Kidney (tissue), 14 donors: ENCODE results near the gene MAN1B1. TPM values are rescaled to one million over a fixed set of nuclear protein-coding genes. Genes with fewer than 3 reads are reported as not detected.
"Not testable (repeated sequence)": the region's sequence is repeated elsewhere in the genome, so short reads cannot be mapped to it uniquely, and the experiment has no call there.

Source experiments
- DNase-seq, 5 donors: peaks; one replicate each; pipeline ENCODE4 v3.0.0-alpha.2; 2013 to 2020
- FAIRE-seq: peaks from 2 replicates; lab custom pipeline; 2012; peaks lifted over from hg19 to GRCh38; lab: Jason Lieb, UNC
- H3K27ac ChIP-seq, 2 donors: one replicate each; pipeline ENCODE4 v1.7.0; 2013; ENCODE audit warnings: low read depth in 2 of 2, low read length in 2 of 2, inconsistent platforms in 1 of 2
- H3K27me3 ChIP-seq: one replicate; pipeline ENCODE4 v1.7.1; 2013; ENCODE audit warnings: low read length, inconsistent platforms; ENCODE audit not compliant: control insufficient read depth, insufficient read depth
- H3K36me3 ChIP-seq, 3 donors: one replicate each; pipeline versions ENCODE4 v1.7.0 to v1.7.1; 2013; ENCODE audit warnings: low read length in 3 of 3, control low read depth in 1 of 3, inconsistent platforms in 1 of 3; ENCODE audit not compliant: insufficient read depth in 3 of 3, control insufficient read depth in 2 of 3
- H3K4me1 ChIP-seq, 3 donors: one replicate each; pipeline versions ENCODE4 v1.7.0 to v1.7.1; 2013; ENCODE audit warnings: low read length in 3 of 3, inconsistent platforms in 1 of 3, low read depth in 1 of 3; ENCODE audit not compliant: control insufficient read depth in 2 of 3, insufficient read depth in 2 of 3
- H3K4me3 ChIP-seq, 3 donors: one replicate each; pipeline versions ENCODE4 v1.7.0 to v1.8.1; 2013; ENCODE audit warnings: low read length in 3 of 3, control low read depth in 1 of 3, inconsistent platforms in 1 of 3
- H3K9ac ChIP-seq, 3 donors: one replicate each; pipeline versions ENCODE4 v1.7.0 to v1.7.1; 2013; ENCODE audit warnings: low read length in 3 of 3, control low read depth in 1 of 3, inconsistent platforms in 1 of 3
- H3K9me3 ChIP-seq, 3 donors: one replicate each; pipeline versions ENCODE4 v1.7.0 to v1.7.1; 2013; ENCODE audit warnings: low read length in 3 of 3, control low read depth in 1 of 3, inconsistent platforms in 1 of 3; ENCODE audit not compliant: control insufficient read depth in 2 of 3, insufficient read depth in 1 of 3
- intact Hi-C: fragments of 100-400 bp; cut with DNase I; formaldehyde crosslinking; loops from one replicate; pipeline ENCODE4 v1.11.1; 2022
- polyA plus RNA-seq: library from polyadenylated mRNA; stranded (reverse); fragments of 350-450 nt; fragmentation: Illumina TruSeq; extraction: RNeasy Lipid Tissue Mini Kit (QIAGEN cat#74804); gene quantifications from one replicate; pipeline ENCODE4 v1.2.3, GENCODE V29; 2014; ENCODE audit warnings: low read depth, low replicate concordance; ENCODE audit not compliant: insufficient read depth
- total RNA-seq: library from RNA; stranded (reverse); fragmentation: NEBNext Ultra II Directional; extraction: Animal tissue kit (Norgen Biotek cat#: 25700); gene quantifications from one replicate; pipeline ENCODE4 v1.2.1, GENCODE V29; 2021
- TF ChIP-seq, protein P1 (sequence below): IDR thresholded peaks from 3 replicates; pipeline ENCODE4 v1.5.1; 2012; ENCODE audit warnings: mild to moderate bottlenecking, moderate library complexity, borderline replicate concordance; ENCODE audit not compliant: insufficient read depth; ENCODE audit errors: extremely low read depth
- donor health status: control.
- donor health status: control.
- donor health status: control.
- donor health status: control.
- donor health status: control.
- donor health status: DM: yes; HTN: yes; CAD: no.
- donor health status: Normal renal cell carcinoma (clear cell type).

MAN1B1 gene
- total and polyA plus RNA-seq, 2 donors from 2014 or later = 57.3 to 63.2 TPM

DNA sequence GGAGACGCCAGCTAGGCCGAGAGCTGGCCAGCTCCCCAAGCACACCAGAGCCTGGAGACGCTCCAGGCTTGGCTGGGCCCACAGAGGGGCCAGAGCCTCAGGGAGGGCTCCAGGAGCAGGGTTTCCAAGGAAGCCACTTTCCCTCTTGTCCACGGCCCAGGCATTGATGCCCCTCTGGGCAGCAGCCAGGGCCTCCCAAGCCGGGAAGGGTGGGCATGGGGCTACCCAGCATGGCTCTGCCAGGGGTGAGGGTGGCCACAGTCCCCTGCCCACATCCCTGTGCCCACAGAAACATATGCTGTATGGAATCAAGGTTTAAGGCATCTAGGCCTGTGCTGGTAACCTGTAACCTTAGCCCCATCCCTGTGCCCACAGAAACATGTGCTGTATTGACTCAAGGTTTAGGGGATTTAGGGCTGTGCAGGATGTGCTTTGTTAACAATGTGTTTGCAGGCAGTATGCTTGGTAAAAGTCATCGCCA is 29.3 kb downstream of the MAN1B1 start:
- H3K9ac ChIP-seq = no peak overlapping the region
- FAIRE-seq = no peak
- intact Hi-C loops = loop anchor here (10.0 kb wide), 1 partner anchor 119 kb away; the partner anchor contains the start of gene SLC34A3

DNA sequence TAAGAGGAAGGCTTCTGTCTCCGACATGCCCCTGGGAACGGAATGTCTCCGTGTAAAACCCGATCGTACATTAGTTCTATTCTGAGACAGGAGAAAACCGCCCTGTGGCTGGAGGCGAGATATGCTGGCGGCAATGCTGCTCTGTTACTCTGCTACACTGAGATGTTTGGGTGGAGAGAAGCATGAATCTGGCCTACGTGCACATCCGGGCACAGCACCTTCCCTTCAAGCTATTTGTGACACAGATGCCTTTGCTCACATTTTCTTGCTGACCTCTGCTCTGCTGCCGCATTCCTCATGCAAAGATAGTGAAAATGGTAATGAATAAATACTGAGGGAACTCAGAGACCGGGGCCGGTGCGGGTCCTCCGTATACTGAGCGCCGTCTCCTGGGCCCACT is 29.9 kb downstream of the MAN1B1 start:
- DNase-seq = no peak

More for the DNA sequence above, 29.3 kb downstream of the MAN1B1 start:
- no peak overlapping the region for H3K27ac ChIP-seq
- peaks cover 6% of the 10 kb centered on the region for H3K27me3 ChIP-seq
- H3K9me3 ChIP-seq = no peaks in the 10 kb centered on the region
- no peak overlapping the region for H3K4me3 ChIP-seq
- H3K4me1 ChIP-seq = peaks cover 0 to 4% (median 0%) of the 10 kb centered on the region in 3 donors
- TF ChIP-seq, protein P1, sequence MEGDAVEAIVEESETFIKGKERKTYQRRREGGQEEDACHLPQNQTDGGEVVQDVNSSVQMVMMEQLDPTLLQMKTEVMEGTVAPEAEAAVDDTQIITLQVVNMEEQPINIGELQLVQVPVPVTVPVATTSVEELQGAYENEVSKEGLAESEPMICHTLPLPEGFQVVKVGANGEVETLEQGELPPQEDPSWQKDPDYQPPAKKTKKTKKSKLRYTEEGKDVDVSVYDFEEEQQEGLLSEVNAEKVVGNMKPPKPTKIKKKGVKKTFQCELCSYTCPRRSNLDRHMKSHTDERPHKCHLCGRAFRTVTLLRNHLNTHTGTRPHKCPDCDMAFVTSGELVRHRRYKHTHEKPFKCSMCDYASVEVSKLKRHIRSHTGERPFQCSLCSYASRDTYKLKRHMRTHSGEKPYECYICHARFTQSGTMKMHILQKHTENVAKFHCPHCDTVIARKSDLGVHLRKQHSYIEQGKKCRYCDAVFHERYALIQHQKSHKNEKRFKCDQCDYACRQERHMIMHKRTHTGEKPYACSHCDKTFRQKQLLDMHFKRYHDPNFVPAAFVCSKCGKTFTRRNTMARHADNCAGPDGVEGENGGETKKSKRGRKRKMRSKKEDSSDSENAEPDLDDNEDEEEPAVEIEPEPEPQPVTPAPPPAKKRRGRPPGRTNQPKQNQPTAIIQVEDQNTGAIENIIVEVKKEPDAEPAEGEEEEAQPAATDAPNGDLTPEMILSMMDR = no peak
- H3K36me3 ChIP-seq = no peaks in the 10 kb centered on the region
- no peak for DNase-seq

DNA sequence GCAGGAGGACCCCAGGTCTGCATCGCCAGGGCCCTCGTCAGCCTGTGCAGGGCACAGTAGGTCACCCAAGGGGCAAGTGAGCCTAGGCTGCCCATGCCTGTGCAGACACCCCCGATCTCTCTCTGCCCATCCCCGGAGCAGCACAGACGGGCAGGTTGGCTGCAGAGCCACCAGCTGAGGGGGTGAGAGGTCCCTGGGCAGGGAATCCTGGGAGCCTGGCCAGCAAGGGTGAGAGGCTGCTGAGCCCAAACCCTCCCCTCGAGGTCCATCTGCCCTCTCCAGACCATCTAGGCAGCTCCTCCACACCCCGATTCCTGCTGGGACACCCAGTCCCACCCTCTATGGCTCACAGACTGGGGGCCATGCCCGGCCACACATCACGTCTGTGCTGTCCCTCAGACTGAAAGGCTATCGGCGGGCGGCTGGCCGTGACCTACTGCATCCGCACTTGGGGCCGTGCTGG is 30.5 kb downstream of the MAN1B1 start:
- intact Hi-C loops = loop anchor here (10.0 kb wide), 1 partner anchor 118 kb away; the partner anchor contains the start of gene SLC34A3
- Histone ChIP-seq H3K9me3 (no peaks in the 10 kb centered on the region), H3K4me1 (peaks cover 0 to 4% (median 0%) of the 10 kb centered on the region in 3 donors), H3K27ac (no peak overlapping the region), H3K36me3 (no peaks in the 10 kb centered on the region), H3K9ac (no peak overlapping the region), H3K27me3 (peaks cover 6% of the 10 kb centered on the region), H3K4me3 (no peak overlapping the region)
- FAIRE-seq (no peak), DNase-seq (no peak)
- TF ChIP-seq, protein P1 = no peak

More for the DNA sequence above, 29.9 kb downstream of the MAN1B1 start:
- intact Hi-C loops = loop anchor here (10.0 kb wide), 1 partner anchor 118 kb away; the partner anchor contains the start of gene SLC34A3
- H3K4me3 ChIP-seq = no peak overlapping the region
- H3K27me3 ChIP-seq = peaks cover 6% of the 10 kb centered on the region
- peaks cover 0 to 4% (median 0%) of the 10 kb centered on the region in 3 donors for H3K4me1 ChIP-seq
- no peak overlapping the region for H3K27ac ChIP-seq
- H3K9ac ChIP-seq = no peak overlapping the region
- no peaks in the 10 kb centered on the region for H3K36me3 ChIP-seq
- no peak for FAIRE-seq
- no peaks in the 10 kb centered on the region for H3K9me3 ChIP-seq
- TF ChIP-seq, protein P1 = no peak

DNA sequence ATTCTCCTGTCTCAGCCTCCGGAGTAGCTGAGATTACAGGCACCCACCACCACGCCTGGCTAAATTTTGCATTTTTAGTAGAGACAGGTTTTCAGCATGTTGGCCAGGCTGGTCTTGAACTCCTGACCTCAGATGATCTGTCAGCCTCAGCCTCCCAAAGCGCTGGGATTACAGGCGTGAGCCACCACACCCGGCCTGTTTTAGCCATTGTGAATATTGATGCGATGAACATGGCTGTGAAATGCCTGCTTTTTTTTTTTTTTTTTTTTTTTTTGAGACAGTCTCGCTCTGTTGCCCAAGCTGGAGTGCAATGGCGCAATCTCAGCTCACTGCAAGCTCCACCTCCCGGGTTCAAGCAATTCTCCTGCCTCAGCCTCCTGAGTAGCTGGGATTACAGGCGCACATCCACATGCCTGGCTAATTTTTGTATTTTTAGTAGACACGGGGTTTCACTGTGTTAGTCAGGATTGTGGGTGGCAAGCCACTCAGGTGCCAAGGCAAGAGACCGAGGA is 31.4 kb downstream of the MAN1B1 start:
- H3K9me3 ChIP-seq, H3K27me3 ChIP-seq, H3K4me1 ChIP-seq, H3K36me3 ChIP-seq, DNase-seq, H3K27ac ChIP-seq, H3K4me3 ChIP-seq, H3K9ac ChIP-seq, FAIRE-seq: not testable (repeated sequence)
- intact Hi-C loops = loop anchor here (10.0 kb wide), 1 partner anchor 117 kb away; the partner anchor contains the start of gene SLC34A3

DNA sequence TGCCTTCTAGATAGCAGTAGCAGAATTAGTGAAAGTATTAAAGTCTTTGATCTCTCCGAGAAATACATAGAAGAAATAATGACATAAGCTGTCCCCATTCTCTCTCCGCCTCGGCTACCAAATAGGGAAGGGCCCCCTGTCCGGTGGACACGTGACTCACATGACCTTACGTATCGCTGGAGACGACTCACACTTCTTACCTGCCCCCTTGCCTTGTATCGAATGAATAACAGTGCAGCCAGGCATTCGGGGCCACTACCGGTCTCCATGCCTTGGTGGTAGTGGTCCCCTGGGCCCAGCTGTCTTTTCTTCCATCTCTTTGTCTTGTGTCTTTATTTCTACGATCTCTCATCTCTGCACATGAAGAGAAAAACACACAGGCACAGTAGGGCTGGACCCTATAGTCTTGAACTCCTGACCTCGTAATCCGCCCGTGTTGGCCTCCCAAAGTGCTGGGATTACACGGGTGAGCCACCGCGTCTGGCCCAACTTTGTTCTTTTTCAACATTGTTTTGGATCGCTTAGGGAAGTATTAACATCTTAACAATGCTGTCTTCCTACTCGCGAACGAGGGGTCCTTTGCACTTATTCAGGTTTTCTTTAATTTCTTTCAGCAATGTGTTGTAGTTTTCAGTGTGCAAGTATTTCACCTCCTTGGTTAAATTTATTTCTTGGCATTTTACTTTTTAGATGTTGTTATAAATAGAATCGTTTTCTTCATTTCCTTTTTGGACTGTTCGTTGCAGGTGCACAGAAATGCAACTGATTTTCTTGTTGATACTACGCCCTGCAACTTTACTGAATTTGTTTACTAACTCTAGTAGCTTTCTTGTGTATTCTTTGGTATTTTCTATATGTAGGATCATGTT is 35.4 kb downstream of the MAN1B1 start:
- H3K9me3 ChIP-seq, H3K4me3 ChIP-seq, H3K27ac ChIP-seq, DNase-seq, H3K27me3 ChIP-seq, H3K36me3 ChIP-seq, H3K9ac ChIP-seq, intact Hi-C loops, H3K4me1 ChIP-seq, FAIRE-seq: not testable (repeated sequence)
